ENCODE data around the gene NOL4L.
"Not testable (repeated sequence)": the region's sequence is repeated elsewhere in the genome, so short reads cannot be mapped to it uniquely, and the experiment has no call there.

Gene NOL4L

GRCh38 chr20:32595143-32595542, 10.0 kb upstream of the NOL4L start:
- no peak for DNase-seq

GRCh38 chr20:32594669-32595068, 9.5 kb upstream of the NOL4L start:
- DNase-seq = not testable (repeated sequence)

GRCh38 chr20:32594204-32594603, 9.1 kb upstream of the NOL4L start:
- no peak for DNase-seq

GRCh38 chr20:32592616-32593015, 7.5 kb upstream of the NOL4L start:
- not testable (repeated sequence) for DNase-seq

GRCh38 chr20:32592022-32592421, 6.9 kb upstream of the NOL4L start:
- DNase-seq = no peak

- no peak for DNase-seq
Observed at GRCh38 chr20:32589769-32590168, 4.6 kb upstream of the NOL4L start.

GRCh38 chr20:32589256-32589655, 4.1 kb upstream of the NOL4L start:
- no peak for DNase-seq

- no peak for DNase-seq
Observed at GRCh38 chr20:32588040-32588439, 2.9 kb upstream of the NOL4L start.

- DNase-seq = no peak
Observed at GRCh38 chr20:32586291-32586690, 1.2 kb upstream of the NOL4L start.

GRCh38 chr20:32585586-32586127, 524 bp upstream of the NOL4L start:
- DNase-seq = no peak

- DNase-seq = peak in 1 of 2 experiments; percentile 11
Observed at GRCh38 chr20:32583581-32584070, 1.5 kb downstream of the NOL4L start.

- DNase-seq = peak in 1 of 2 experiments; percentile 29
Observed at GRCh38 chr20:32582659-32583580, 2.2 kb downstream of the NOL4L start.

- DNase-seq = no peak
Observed at GRCh38 chr20:32581839-32582658, 3.1 kb downstream of the NOL4L start.

- DNase-seq = no peak
Observed at GRCh38 chr20:32580970-32581838, 3.9 kb downstream of the NOL4L start.

- no peak for DNase-seq
Observed at GRCh38 chr20:32580219-32580969, 4.7 kb downstream of the NOL4L start.

- DNase-seq = no peak
Observed at GRCh38 chr20:32578840-32579390, 6.2 kb downstream of the NOL4L start.

- not testable (repeated sequence) for DNase-seq
Observed at GRCh38 chr20:32578062-32578461, 7.1 kb downstream of the NOL4L start.

GRCh38 chr20:32577657-32578056, 7.5 kb downstream of the NOL4L start:
- no peak for DNase-seq

GRCh38 chr20:32577023-32577422, 8.1 kb downstream of the NOL4L start:
- DNase-seq = no peak

- DNase-seq = no peak
Observed at GRCh38 chr20:32576560-32576959, 8.6 kb downstream of the NOL4L start.

- DNase-seq = no peak
Observed at GRCh38 chr20:32575805-32576204, 9.3 kb downstream of the NOL4L start.
